Superior temporal gyrus (tissue), 1 donor: ENCODE results near the gene OLFML2B.

Experiments
- DNase-seq: peaks from one replicate; pipeline ENCODE4 v3.0.0-alpha.2; 2016; ENCODE audit errors: extremely low spot score

OLFML2B gene

GRCh38 chr1:161978011-161978790 is 45.5 kb downstream of the OLFML2B start:
- DNase-seq = no peak

GRCh38 chr1:161973924-161974845 is 49.5 kb downstream of the OLFML2B start:
- DNase-seq = no peak

GRCh38 chr1:161972828-161973227 is 50.8 kb downstream of the OLFML2B start:
- no peak for DNase-seq

- DNase-seq = no peak
Observed at GRCh38 chr1:161970633-161971032, 53.0 kb downstream of the OLFML2B start.

GRCh38 chr1:161970036-161970435 is 53.6 kb downstream of the OLFML2B start:
- no peak for DNase-seq

GRCh38 chr1:161966067-161966466 is 57.6 kb downstream of the OLFML2B start:
- DNase-seq = no peak

- peak; percentile 29 for DNase-seq
Observed at GRCh38 chr1:161962091-161962887, 61.4 kb downstream of the OLFML2B start.

- peak; percentile 48 for DNase-seq
Observed at GRCh38 chr1:161958425-161958824, 65.2 kb downstream of the OLFML2B start.

GRCh38 chr1:161956930-161957329 is 66.7 kb downstream of the OLFML2B start:
- DNase-seq = no peak

- no peak for DNase-seq
Observed at GRCh38 chr1:161956097-161956496, 67.6 kb downstream of the OLFML2B start.

- DNase-seq = no peak
Observed at GRCh38 chr1:161955606-161956005, 68.1 kb downstream of the OLFML2B start.

GRCh38 chr1:161954466-161954865 is 69.2 kb downstream of the OLFML2B start:
- DNase-seq = no peak

- DNase-seq = no peak
Observed at GRCh38 chr1:161954050-161954449, 69.6 kb downstream of the OLFML2B start.

- DNase-seq = no peak
Observed at GRCh38 chr1:161953256-161953920, 70.3 kb downstream of the OLFML2B start.

- DNase-seq = no peak
Observed at GRCh38 chr1:161952607-161953172, 71.0 kb downstream of the OLFML2B start.

- DNase-seq = no peak
Observed at GRCh38 chr1:161951646-161952045, 72.0 kb downstream of the OLFML2B start.

- no peak for DNase-seq
Observed at GRCh38 chr1:161950377-161950776, 73.3 kb downstream of the OLFML2B start.

GRCh38 chr1:161949548-161949947 is 74.1 kb downstream of the OLFML2B start:
- DNase-seq = no peak

- DNase-seq = no peak
Observed at GRCh38 chr1:161948435-161948834, 75.2 kb downstream of the OLFML2B start.

GRCh38 chr1:161946071-161946987 is 77.3 kb downstream of the OLFML2B start:
- DNase-seq = no peak
